ENCODE data around the gene ZNF385B. TPM values are rescaled to one million over a fixed set of nuclear protein-coding genes. Genes with fewer than 3 reads are reported as not detected.

The ZNF385B gene
- total and polyA plus RNA-seq, 12 donors, result 2.0 to 15.3 (median 8.4) TPM

DNA sequence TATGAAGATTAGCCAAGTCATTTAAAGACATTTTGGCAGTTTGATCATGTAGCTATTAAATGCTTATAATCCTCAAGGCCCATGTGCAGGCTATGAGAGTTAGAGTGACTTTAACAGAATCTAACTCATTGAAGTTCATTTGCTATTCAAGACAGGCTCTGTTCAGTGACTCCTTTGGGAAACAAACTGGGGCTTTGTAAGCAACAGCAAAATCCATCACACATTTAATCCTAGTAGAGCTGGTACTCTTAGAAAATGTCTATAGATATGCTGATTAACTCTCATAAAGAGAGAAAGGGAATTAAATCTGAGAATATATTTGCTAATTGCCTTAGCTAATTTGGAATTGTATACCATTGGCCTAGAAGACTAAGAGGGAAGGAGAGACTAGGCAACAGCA, 414.0 kb downstream of the ZNF385B start:
- TF ChIP-seq POLR2A (IDR thresholded peaks at IDR 0.05), result no peak
- TF ChIP-seq, protein P1, sequence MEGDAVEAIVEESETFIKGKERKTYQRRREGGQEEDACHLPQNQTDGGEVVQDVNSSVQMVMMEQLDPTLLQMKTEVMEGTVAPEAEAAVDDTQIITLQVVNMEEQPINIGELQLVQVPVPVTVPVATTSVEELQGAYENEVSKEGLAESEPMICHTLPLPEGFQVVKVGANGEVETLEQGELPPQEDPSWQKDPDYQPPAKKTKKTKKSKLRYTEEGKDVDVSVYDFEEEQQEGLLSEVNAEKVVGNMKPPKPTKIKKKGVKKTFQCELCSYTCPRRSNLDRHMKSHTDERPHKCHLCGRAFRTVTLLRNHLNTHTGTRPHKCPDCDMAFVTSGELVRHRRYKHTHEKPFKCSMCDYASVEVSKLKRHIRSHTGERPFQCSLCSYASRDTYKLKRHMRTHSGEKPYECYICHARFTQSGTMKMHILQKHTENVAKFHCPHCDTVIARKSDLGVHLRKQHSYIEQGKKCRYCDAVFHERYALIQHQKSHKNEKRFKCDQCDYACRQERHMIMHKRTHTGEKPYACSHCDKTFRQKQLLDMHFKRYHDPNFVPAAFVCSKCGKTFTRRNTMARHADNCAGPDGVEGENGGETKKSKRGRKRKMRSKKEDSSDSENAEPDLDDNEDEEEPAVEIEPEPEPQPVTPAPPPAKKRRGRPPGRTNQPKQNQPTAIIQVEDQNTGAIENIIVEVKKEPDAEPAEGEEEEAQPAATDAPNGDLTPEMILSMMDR (IDR thresholded peaks at IDR 0.05), result no peak
- Histone ChIP-seq H3K4me1 (replicated peaks in 1 of 2) (no peaks in the 10 kb centered on the region), H3K9me3 (replicated peaks in 1 of 3) (no peaks in the 10 kb centered on the region), H3K36me3 (replicated peaks in 1 of 2) (no peaks in the 10 kb centered on the region), H3K4me3 (no peak overlapping the region), H3K27me3 (no peaks in the 10 kb centered on the region), H3K27ac (no peak overlapping the region)
- intact Hi-C loops (cut with DNase I), result no loop called here
- no peak for DNase-seq

GRCh38 chr2:179446476-179447141, 414.8 kb downstream of the ZNF385B start:
- Histone ChIP-seq H3K4me1 (replicated peaks in 1 of 2) (no peaks in the 10 kb centered on the region), H3K4me3 (no peak overlapping the region), H3K9me3 (replicated peaks in 1 of 3) (no peaks in the 10 kb centered on the region), H3K27ac (no peak overlapping the region), H3K36me3 (replicated peaks in 1 of 2) (no peaks in the 10 kb centered on the region), H3K27me3 (no peaks in the 10 kb centered on the region)
- no peak for DNase-seq
- TF ChIP-seq, protein P1 (IDR thresholded peaks at IDR 0.05), result no peak
- no peak for TF ChIP-seq POLR2A (IDR thresholded peaks at IDR 0.05)
- WGBS, 4 donors, result 83 to 89% (median 87%) methylated on average over 1 of the region's 1 CpG
- intact Hi-C loops (cut with DNase I), result no loop called here

DNA sequence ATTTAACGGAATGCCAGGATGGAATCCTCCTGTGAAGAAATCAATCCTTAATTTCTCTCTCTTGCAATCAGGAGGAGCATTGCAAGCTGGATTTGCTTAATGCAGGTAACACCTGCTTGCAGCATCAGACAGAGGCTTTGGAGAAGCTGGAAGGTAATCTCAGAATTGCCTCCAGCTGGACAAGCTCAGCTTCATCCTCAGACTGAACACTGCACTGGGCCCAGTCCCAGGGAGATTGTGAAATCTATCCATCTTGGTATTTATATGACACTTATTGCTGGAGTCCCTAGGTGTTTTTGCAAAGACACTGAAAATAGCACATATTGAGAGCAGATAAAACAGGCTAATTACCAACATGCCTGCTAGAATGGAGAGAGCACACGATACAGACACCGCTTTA, 417.4 kb downstream of the ZNF385B start:
- DNase-seq, result no peak

GRCh38 chr2:179443180-179443579, 418.2 kb downstream of the ZNF385B start:
- DNase-seq, result no peak
- Histone ChIP-seq H3K36me3 (replicated peaks in 1 of 2) (no peaks in the 10 kb centered on the region), H3K4me3 (no peak overlapping the region), H3K27me3 (no peaks in the 10 kb centered on the region), H3K9me3 (replicated peaks in 1 of 3) (no peaks in the 10 kb centered on the region), H3K4me1 (replicated peaks in 1 of 2) (no peaks in the 10 kb centered on the region), H3K27ac (no peak overlapping the region)
- intact Hi-C loops (cut with DNase I), result no loop called here
- 58 to 72% (median 71%) methylated on average over 12 of the region's 12 CpGs for WGBS, 4 donors
- no peak for TF ChIP-seq POLR2A (IDR thresholded peaks at IDR 0.05)
- TF ChIP-seq, protein P1 (IDR thresholded peaks at IDR 0.05), result no peak

More for the DNA sequence above, 417.4 kb downstream of the ZNF385B start:
- H3K27me3 ChIP-seq, result no peaks in the 10 kb centered on the region
- H3K4me1 ChIP-seq (replicated peaks in 1 of 2), result no peaks in the 10 kb centered on the region
- H3K36me3 ChIP-seq (replicated peaks in 1 of 2), result no peaks in the 10 kb centered on the region
- no peak overlapping the region for H3K4me3 ChIP-seq
- no peaks in the 10 kb centered on the region for H3K9me3 ChIP-seq (replicated peaks in 1 of 3)
- H3K27ac ChIP-seq, result no peak overlapping the region
- 84 to 92% (median 89%) methylated on average over 3 of the region's 3 CpGs for WGBS, 4 donors
- TF ChIP-seq, protein P1 (IDR thresholded peaks at IDR 0.05), result no peak
- TF ChIP-seq POLR2A (IDR thresholded peaks at IDR 0.05), result no peak
- intact Hi-C loops (cut with DNase I), result no loop called here

Measured in adrenal gland (tissue), 12 donors.